Activated T-cell treated with anti-CD3 and anti-CD28 coated beads for 4 hours (primary cell): ENCODE results near the gene KIF9.
"Not testable (repeated sequence)": the region's sequence is repeated elsewhere in the genome, so short reads cannot be mapped to it uniquely, and the experiment has no call there.

Source experiments
- DNase-seq: peaks from one replicate; pipeline ENCODE4 v3.0.0-alpha.2; 2020

KIF9 gene

DNA sequence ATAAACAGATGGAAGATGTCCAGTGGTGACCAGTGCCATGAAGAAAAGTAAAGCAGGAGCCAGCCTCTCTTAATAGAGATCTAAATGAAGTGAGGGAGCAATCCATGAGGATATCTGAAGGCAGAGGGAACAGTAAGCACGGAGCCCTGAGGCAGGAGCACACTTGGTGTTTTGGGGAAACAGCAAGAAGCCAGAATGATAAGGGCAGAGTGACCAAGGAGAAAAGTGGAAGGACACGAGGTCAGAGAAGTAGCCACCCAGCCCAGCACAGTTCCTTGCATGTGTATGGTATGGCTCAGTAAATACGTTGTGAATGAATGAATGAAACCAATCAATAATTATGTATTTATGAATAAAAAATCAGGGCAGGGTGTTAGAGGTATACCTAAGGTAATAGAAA is 11.8 kb upstream of the KIF9 start:
- no peak for DNase-seq

DNA sequence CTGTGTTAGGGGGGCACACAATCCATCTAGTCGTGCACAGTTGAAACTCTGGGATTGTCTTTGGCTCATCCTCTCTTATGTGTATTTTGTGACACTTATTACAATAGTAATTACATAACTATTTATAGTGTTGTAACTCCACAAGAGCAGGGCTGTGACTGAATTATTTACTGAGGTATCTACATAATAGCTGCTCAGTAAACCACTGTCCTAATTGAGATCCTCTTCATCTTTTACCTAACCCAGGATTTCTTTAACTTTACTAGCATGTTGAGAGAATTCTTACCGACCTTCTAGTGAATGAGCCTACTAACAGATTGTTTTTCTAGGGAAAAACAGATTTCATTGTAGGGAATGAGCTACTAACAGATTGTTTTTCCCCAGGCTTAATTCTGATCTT is 11.2 kb upstream of the KIF9 start:
- no peak for DNase-seq

DNA sequence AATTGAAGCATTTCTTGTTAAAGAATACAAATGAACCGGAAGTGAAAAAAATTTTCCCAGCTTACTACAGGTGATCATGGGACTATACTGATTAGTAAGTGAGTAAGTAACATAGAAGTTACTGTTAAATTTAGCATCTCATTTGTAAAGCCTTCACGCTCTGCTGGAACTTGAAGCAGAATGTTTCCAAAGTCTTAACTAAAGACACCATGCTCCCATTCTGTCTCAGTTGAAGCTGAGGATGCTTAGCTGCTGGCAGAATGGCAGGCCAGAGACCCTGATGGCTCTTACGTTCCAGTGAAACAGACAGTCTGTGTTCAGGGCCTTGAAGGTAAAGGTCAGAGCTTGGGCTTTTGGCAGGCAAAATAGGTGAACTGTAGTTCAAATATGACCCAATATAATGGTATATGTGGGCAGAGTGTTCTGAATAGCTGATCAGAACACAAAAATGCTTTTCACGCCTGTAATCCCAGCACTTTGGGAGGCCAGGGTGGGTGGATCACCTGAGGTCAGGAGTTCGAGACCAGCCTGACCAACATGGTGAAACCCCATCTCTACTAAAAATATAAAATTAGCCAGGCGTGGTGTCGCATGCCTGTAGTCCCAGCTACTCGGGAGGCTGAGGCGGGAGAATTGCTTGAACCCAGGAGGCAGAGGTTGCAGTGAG is 9.3 kb upstream of the KIF9 start:
- not testable (repeated sequence) for DNase-seq

DNA sequence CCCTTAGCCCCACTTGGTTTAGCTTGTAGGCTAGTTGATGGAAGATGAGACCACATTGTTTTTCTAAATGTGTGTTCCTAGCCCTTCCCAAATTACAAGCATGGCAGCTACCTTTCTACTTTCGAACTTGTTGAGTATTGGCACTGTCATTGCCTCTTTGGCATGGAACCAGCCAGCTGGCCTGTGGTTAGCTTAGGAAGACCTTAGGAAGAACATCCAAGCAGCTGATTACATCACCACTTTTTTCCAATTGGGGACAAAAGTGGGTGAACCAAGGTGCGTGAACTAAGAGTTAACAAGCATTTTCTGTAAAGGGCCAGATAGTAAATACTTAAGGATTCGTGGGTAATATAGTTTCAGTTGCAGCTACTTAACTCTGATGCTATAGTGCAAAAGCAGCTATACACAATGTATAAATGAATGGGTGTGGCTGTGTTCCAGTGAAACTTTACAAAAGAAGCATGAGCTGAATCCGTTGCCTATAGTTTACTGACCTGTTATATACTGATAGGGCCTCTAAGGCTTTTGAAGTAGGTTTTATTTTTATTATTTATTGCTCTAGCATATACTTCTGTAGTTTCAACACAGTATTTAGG is 8.7 kb upstream of the KIF9 start:
- no peak for DNase-seq

DNA sequence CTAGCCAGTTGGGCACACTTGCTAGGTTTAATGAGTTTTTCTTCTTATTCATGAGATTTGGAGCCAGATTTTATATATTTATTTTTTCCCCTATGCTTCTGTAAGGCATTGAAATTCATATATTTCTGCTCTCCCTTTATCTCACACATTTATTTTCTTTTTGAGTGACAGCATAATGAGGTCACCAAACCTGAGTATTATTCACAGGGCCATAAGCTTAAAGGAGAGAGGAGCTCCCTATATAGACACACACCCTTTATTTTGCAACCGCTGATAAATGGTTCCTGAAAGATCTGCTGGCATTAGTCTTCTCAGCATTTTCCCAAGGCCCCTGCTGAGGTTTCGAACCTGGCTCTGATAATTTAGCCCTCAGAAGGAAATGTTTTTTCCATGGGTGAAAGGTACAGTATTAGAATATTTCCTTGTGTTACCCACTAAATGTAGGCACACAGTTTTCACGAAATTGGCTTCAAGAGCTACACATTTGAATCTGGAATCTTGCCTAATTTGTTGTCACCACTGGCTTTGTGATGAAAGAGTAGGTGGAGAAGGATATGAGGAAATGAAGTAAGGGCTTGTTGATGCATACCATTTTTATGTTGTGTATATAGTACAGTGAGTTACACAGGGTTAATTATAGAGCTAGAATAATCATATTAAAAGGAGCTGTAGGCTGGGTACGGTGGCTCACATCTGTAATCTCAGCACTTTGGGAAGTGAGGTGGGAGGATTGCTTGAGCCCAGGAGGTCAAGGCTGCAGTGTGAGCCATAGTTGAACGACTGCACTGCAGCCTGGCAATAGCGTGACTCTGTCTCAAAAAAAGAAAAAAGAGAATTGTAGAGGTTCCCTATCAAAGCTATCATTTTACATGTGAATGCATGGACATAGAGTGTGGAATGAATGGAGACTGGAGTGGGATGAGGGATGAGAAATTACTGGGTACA is 6.6 kb upstream of the KIF9 start:
- DNase-seq, result no peak

DNA sequence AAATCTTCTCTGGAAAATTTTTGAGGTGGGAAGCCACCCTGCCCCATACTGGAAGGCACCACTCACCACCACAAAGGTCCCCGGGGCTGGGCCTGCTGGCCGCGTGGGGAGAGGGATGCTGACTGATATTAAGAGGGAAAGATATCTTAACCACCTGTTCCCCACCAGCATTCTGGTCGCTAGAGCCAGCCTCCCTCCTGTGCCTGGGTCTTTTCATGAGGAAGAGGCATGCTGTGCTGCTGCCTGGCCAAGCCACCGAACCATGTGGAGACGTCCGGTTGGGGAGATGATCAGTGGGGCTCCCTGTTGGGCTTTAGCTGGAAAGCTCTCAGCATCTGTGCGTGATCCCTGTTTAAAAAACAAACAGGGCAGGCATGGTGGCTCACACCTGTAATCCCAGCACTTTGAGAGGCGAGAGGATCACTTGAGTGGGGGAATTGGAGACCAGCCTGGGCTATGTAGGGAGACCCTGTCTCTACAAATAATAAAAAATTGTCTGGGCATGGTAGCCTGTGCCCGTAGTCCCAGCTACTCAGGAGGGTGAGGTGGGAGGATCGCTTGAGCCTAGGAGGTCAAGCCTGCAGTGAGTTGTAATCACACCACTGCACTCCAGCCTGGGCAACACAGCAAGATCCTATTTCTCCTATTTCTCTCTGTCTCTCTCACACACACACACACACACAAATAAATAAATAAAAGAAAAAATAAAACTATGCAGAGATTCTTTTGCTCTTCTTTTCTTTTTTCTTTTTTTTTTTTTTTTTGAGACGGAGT is 1.2 kb upstream of the KIF9 start:
- peak; percentile 0 for DNase-seq

DNA sequence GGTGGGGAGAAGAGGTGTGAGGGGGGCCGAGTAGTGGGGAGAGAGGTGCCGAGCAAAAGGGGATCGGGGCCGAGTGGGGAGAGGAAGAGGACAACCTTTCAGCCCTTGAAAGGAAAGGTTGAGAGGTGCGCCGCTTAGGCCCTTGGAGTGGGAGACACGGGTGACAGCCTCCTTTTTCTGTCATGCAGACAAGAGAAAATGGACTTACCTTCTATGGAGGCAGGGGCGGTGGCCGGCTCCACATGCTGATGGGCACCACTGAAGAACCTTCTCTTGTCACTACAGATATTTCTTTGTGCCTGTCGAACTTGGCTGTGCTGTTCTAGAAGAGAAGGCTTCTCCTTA is 566 bp upstream of the KIF9 start:
- DNase-seq, result no peak

DNA sequence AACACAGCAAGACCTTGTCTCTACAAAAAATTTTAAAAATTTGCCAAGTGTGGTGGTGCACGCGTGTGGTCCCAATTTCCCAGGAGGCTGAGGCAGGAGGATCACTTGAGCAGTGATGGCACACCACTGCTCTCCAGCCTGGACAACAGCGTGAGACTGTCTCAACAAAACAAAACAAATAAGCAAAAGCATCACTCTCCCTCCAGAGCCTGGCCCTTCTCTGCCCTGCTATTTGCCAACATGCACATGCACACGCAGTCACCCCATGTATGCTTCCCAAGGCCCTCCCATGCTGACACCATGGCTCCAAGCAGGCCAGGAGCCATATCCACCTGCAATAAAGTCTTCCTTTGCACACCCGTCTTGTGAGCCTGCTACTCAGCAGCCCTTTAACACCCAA is 2.1 kb downstream of the KIF9 start:
- DNase-seq, result no peak

DNA sequence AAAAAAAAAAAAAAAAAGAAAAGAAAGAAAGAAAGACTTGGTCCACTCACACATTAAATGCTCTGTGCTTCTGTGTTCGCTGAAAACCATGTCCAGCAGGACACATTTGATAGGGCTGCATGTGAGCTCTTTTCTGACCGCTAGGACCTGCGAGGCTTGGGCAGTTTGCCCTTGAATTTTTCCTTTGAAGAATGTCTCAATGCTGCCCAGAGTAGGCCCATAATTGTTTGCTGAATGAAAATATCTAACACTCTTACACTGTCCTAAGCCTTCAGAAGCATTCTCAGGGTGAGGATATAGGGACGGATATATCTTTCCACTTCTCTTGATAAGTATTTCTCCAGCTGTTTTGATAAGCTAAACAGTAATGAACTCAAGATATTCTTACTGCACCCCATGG is 6.0 kb downstream of the KIF9 start:
- DNase-seq, result no peak

DNA sequence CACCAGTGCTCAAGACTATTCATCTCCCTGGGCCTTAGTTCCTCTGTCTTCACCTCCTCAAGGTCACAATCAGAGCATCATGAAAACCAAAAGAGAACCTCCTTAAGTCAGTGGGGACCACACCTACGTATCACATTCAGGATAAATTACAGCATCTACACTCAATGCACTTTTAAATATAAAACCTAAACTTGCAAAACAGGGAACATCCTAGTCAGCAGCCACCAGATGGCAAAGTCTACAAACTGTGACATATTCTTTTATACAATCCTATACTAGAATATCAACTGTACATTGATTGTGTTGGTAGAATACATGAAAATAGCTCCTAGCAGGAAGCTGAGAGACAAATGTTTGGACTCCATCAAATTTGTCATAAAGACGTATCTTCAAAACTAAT is 7.9 kb downstream of the KIF9 start:
- DNase-seq, result no peak

DNA sequence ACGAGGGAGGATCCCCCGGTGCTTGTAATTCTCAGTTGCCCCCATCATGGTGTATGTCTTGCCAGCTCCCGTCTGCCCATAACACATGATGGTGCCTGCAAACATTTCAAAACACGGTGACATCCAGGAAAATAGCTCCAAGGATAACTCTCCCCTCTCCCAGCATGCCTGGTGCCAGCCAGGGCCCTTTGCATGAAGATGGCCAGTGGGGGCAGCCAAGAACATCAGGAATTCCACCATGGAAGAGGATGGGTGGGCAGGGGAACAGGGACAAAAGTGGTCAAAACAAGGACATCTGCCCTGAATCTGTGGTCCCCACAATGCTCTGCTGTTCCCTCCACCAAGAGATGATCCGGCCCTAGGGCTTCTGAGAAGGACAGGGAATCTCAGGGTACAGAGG is 9.0 kb downstream of the KIF9 start:
- no peak for DNase-seq

DNA sequence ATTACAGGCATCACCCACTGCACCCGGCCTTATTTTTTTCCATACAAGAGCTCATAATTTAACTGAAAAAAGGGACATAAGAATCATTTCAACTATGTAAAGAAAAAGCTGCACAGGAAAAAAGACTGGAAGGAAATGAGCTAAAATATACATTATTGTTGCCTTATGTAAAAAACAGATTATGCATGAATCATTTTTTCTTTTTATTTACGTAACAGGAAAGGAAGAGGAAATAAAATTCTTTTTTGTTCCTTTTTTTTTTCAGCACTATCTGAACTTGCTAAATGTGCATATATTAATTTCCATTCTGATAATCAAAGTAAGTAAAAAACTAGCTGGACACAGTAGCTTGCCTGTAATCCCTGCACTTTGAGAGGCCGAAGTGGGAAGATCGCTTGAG is 12.1 kb downstream of the KIF9 start:
- no peak for DNase-seq

DNA sequence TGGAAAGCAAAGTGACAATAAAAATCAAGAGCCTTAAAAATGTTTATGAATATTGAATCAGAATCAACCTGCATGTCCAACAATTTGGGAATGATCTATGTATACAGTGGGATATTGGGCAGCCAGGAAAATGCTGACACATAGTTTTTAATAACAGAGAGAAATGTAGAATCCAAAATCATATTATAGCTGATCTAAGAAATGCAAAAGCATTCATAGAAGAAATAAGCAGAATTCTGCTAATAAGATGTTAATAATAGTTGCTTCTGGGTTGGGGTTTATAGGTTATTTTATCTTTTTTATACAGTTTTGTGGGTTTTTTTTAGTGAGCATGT is 15.1 kb downstream of the KIF9 start:
- DNase-seq, result no peak

DNA sequence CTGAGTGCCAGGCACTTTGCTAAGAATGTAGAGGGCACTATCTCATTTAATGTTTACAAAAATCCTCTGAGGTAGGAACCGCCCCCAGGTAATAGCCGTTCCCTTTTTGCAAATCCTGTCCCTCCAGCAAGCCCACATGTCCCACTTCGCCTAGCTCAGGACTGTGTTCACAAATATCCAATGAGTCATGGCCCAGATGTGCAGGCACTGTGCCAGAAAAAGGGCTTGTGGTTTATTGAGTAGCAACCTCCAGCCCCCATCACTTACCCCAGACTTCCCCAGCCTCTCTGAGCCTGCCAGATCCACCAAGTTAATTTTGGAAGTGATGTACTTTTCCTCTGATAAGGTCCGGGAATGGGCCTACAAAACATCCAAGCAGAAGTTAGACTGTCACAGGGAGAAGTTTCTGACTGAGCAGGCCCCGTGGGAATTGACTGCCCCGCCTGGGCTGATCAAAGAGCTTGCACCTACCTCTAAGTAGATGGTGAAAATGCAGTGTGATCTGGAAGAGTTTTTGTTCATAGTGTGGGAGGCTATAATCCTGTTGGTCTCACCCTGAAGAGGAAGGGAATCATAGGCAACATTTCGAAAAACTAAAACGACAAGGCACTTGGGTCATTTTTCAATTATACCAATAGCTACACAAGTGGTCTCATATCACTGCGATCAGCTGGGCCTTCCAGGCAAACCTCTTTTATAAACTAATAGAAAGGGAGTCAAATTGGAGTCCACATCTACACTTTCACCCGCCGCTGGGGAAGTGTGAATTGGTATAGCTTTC is 15.7 kb downstream of the KIF9 start:
- DNase-seq, result peak; percentile 38

DNA sequence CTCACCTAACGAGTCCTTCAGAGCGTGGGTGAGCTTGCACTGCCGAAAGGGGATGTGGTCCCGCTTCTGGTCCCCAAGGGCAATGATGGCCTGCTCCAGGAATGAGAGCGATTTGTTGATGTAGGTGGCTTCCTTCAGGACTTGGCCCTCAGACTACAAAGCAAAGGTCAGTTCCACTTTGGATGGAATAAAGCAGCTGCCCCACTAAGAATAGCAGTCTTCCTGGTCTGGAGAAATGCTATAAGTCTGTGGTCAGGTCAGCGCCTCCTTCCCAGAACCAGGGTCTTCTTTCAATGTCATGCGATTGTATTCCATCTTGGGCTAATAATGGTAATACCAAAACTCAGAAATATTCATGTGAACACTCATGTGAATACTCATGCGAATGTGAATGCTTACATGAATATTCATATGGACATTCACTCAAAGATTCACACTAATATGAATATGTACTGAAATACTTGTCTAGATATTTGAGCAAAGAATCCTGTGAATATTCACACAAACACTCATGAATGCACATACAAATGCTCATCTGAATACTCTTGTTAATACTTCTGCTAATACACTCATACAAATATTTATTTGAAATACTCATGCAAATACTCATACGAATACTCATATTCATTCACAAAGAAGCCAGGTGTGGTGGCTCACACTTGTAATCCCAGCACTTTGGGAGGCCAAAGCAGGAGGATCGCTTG is 16.7 kb downstream of the KIF9 start:
- DNase-seq, result no peak

DNA sequence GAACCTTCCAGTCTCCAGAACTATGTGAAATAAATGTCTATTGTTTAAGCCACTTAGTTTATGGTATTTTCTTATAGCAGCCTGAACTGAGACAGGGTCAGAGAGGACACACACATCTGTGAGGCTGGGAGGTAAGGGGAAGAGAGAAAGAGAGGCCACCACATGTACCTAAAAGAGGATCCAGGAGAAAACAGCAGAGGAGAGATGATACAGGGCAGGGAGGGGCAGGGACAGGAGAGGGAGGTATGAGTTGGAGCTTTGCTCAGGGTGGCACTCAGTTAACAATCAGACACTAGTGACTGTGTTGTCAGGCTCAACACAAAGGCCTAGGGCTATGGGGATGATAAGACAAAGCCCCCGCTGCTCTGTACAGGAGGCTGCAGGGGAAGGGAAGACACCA is 17.6 kb downstream of the KIF9 start:
- DNase-seq, result no peak

DNA sequence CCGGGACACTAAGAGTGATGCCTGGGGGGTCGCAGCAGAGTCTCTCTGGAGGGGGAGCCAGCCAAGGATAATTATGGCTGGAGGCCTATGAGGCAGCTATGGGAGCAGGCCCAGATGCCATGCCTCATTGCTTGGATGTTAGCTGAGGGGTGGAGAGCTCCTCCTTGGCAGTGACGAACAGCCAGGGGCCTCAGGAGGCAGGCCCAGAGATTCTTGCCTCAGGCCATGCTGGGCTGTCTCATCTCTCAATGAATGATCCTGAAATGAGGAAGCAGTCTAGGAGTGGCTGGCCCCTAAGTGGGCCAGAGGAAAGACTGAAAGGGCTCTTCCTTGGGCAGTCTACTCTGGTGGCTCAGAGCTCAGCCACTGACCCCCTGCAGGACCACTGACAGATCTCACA is 21.3 kb downstream of the KIF9 start:
- no peak for DNase-seq

DNA sequence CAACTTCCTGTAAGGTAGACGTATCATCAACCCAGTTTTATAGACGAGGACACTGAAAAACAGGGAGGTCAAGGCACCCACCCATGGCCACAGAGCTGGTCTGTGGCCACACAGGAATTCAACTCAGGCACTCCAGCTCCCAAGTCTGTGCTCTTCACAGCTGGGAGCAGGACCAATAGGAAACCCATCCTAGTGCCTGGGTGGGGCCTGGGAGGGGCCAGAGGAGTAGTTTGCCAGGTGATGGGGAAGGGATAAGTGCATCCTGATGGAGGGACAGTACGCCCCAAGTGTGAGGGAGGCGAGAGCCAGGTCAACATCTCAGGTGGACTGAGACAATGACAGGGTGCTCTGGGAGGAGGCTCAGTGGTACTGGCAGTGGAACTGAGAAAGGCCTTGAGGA is 22.0 kb downstream of the KIF9 start:
- no peak for DNase-seq

DNA sequence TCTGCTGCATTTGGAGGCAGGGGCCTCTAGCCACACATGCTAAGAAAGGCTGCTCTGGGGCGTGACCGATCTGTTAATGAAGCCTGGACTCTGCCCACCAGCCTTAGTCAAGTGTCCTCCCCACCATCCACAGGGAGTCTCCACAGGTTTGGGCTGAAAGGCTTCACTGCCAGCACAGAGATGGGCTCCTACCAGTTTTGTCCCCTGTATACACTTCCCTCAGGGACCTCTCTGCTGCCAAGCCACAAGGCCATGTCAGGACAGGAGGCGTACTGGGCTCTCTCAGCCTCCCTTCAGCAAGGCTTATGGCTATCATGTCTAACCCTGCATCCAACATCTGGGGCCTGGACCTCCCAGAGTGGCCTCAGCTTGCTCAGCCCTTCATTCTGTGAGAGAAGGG is 23.5 kb downstream of the KIF9 start:
- DNase-seq, result no peak

DNA sequence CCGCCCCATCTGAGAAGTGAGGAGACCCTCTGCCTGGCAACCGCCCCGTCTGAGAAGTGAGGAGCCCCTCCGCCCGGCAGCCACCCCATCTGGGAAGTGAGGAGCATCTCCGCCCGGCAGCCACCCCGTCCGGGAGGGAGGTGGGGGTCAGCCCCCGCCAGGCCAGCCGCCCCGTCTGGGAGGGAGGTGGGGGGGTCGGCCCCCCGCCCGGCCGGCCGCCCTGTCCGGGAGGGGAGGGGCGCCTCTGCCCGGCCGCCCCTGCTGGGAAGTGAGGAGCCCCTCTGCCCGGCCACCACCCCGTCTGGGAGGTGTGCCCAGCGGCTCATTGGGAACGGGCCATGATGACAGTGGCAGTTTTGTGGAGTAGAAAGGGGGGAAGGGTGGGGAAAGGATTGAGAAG is 26.3 kb downstream of the KIF9 start:
- not testable (repeated sequence) for DNase-seq

DNA sequence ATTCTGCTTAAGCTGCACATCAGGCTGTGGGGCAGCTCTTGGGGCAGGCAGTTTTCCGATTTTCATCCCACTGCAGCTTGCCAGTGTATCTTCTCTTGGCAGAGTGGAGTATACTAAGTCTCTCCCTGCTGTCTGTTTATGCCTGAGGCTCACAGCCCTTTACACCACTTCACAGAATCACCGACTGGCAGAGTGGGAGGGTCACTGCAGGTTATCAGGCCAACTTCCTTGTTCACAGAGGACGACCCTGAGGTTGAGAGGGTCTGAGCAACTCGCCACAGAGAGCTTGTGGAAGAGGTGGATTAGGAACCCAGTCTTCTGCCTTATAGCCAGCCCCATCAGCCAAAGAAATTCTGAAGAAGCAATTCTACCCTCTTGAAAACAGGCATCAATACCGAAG is 30.9 kb downstream of the KIF9 start:
- no peak for DNase-seq

DNA sequence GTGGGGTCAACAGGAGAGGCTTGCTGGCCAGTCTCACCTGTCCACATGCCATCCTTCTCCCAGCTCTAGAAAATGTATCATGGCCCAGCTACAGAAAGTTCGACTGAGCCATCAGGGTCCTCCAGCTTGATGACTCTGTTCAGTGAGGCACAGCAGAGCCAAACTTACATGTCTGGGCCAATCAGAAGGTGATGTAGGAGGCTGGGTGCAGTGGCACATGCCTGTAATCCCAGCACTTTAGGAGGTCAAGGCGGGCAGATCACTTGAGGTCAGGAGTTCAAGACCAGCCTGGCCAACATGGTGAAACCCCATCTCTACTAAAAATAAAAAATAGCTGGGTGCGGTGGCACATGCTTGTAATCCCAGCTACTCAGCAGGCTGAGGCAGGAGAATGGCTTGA is 31.5 kb downstream of the KIF9 start:
- DNase-seq, result not testable (repeated sequence)
